Right cardiac atrium (tissue), 5 donors: ENCODE measurements around the gene OTULIN. TPM values are rescaled to one million over a fixed set of nuclear protein-coding genes. Genes with fewer than 3 reads are reported as not detected.

Experiments used
- ATAC-seq, 2 donors: fragments of 200-7000 bp; cut with Tn5 transposase; one replicate each; pipeline versions ENCODE4 v1.8.0 to v1.9.1; 2020; ENCODE audit warnings: moderate library complexity in 2 of 2, mild to moderate bottlenecking in 1 of 2
- DNase-seq, 3 donors: peaks; one replicate each; pipeline ENCODE4 v3.0.0-alpha.2; 2020
- H3K27ac ChIP-seq: one replicate; pipeline ENCODE4 v1.5.1; 2013; ENCODE audit warnings: mild to moderate bottlenecking, low read length, control low read depth, moderate library complexity
- H3K27me3 ChIP-seq: one replicate; pipeline ENCODE4 v1.6.1; 2013; ENCODE audit not compliant: control insufficient read depth, insufficient read depth
- H3K4me1 ChIP-seq: one replicate; pipeline ENCODE4 v1.6.1; 2013; ENCODE audit warnings: low read length; ENCODE audit not compliant: control insufficient read depth, insufficient read depth
- H3K4me3 ChIP-seq: one replicate; pipeline ENCODE4 v1.5.1; 2013; ENCODE audit warnings: low read length, control low read depth
- H3K9me3 ChIP-seq: one replicate; pipeline ENCODE4 v1.6.1; 2013; ENCODE audit warnings: low read length; ENCODE audit not compliant: control insufficient read depth
- WGBS: extraction: QIAGEN DNeasy Blood & Tissue Kit; methylation state at CpG from one replicate; pipeline ENCODE4 v1.1.7; 2013; 5-methylcytosine and 5-hydroxymethylcytosine counted together
- intact Hi-C, 4 donors: fragments of 100-400 bp; cut with DNase I; formaldehyde crosslinking; loops; one replicate each; pipeline versions ENCODE4 v1.11.0 to v1.14.0; 2022 to 2023
- polyA plus RNA-seq: library from polyadenylated mRNA; stranded (reverse); fragments of 200-250 nt; gene quantifications from one replicate; pipeline ENCODE4 v1.2.3, GENCODE V29; 2013
- total RNA-seq, 4 donors: library from RNA; stranded (reverse); fragmentation: NEBNext Ultra II Directional; extraction: Animal tissue kit (Norgen Biotek cat#: 25700); gene quantifications; one replicate each; pipeline ENCODE4 v1.2.1, GENCODE V29; 2021
- donor health status: healthy with polysubstance abuse.
- donor health status: DM: no; HTN: yes; CAD: no.
- donor health status: DM: no; HTN: no; CAD: no.
- donor health status: DM: no; HTN: yes; CAD: no; lungs with severe emphysema.
- donor health status: DM: yes; HTN: yes; CAD: no.

Gene OTULIN
- total and polyA plus RNA-seq, 5 donors = 6.0 to 20.4 (median 18.5) TPM

DNA sequence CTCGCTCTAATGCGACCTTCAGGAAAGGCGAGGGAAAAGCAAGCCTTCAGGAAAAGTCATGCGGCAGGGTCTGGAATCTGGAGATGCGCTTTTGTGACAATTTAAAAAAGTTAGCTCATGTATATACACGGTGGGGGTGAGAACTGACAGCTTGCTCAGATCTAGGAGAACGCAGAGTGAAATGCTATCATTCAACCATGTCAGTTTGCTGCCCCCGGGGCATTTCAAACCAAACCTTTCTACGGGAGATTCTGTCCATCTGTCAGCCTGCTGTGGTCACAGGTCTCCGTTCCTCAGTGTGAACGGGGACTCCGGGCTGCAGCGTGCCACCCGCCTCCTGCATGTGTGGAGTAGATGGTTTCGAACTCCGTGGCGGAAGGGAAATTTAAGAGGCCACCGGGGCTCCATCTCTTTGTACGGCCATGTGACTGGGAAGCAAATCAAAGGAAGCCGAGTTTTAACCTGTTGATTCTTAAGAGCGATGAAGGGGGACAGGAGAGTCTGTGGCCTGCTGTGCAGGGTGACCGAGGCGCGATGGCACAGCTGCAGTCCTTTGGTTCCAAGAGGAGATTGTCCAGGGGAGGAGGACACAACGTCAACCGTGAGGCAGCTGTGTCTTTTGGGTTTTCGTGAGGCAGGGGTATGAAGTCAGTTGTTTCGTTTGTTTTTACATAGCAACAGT lies 45.9 kb downstream of the OTULIN start:
- Histone ChIP-seq H3K27me3 (no peaks in the 10 kb centered on the region), H3K4me1 (no peaks in the 10 kb centered on the region), H3K4me3 (no peak overlapping the region), H3K9me3 (no peaks in the 10 kb centered on the region), H3K27ac (no peak overlapping the region)
- no peak for DNase-seq
- intact Hi-C loops = no loop called here
- ATAC-seq = no peak
- WGBS = 89% methylated on average over 28 of the region's 28 CpGs

DNA sequence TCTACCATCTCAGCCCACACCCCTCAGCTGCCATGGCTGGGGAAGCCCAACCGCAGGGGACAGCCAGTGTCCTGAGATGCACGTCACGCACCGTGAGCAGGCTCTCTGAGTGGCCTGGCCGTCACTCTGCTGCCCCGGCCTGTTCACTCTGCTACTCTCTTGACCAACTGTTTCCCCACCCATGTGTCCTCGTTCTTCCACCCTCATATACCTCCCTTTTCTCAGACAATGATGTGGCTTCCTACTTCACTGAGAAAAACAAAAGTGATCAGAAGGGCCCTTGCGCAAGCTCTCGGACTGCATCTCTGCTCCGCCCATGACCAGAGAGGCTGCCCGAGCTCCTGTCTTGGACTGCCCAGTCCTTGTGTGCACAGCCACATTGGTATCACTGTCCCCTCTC lies 47.6 kb downstream of the OTULIN start:
- ATAC-seq = peak in 1 of 2 donors; percentile 5
- Histone ChIP-seq H3K4me3 (no peak overlapping the region), H3K4me1 (no peaks in the 10 kb centered on the region), H3K27ac (no peak overlapping the region), H3K9me3 (no peaks in the 10 kb centered on the region), H3K27me3 (no peaks in the 10 kb centered on the region)
- DNase-seq = no peak
- 83% methylated on average over 11 of the region's 11 CpGs for WGBS
- intact Hi-C loops = no loop called here

DNA sequence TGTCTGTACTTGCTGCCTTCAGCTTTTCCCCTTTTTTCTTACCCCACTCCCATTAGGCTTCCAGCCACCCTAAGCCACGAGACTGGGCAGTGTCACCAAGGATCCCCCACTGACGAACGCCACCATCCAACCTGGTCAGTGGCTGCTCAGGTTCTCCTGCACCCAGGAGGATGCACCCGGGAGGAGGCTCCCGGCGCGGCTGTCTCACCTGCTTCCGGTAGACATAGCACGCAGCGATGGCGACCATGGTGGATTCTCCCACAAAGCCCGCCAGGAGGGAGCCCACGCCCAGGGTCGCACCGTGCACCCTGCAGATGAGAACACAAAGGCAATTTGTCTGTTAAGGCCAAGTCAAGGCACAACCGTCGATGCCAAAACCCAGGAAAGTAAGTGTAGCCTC lies 48.1 kb downstream of the OTULIN start:
- DNase-seq (peak in 1 of 3 donors; percentile 62), ATAC-seq (no peak)
- Histone ChIP-seq H3K27me3 (no peaks in the 10 kb centered on the region), H3K9me3 (no peaks in the 10 kb centered on the region), H3K4me3 (no peak overlapping the region), H3K4me1 (no peaks in the 10 kb centered on the region), H3K27ac (no peak overlapping the region)
- 97% methylated on average over 17 of the region's 17 CpGs for WGBS
- intact Hi-C loops = no loop called here

DNA sequence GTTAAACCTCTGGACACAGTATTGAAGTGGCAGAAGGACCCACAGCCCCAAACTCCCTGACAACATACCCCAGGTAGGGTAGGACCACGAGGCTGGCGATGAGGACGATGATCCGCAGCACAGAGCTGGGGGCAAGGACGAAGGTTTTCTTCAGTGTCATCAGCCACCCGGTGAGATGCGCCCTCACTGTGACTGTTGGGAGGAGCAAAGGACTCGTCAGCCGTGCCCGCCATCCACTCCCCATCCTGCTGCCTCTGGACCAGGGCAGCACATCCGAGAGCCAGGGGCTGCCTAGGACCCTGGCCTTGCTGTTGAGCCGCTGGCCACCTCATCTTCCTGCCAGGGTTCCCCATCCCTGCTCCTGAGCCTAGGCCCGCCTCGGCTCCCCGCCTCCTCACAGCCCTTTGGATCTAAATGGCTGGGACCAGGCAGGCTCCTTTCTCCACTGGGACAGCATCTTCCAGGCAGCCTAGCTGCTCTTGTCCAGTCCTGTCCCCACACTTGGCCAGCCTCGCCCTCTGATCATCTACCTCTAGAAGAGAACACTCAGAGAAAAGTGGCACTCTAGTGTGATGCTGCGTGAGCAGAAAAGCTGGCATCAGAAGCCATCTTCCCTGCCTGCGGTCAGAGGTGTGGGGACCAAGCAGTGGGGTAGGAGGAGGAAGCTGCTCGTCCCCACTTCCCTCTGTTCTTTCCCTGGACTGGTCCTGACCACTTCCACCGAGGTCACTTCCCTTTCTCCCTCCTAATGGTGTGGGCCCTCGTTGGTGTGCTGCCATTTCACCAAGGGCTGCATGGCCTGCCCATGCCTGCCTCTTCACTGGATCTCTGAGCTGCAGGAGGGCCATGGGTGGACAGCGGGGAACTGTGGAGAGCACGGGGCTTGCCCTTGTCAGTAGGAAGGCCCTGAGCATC lies 49.2 kb downstream of the OTULIN start:
- intact Hi-C loops = no loop called here
- Histone ChIP-seq H3K27me3 (no peaks in the 10 kb centered on the region), H3K9me3 (no peaks in the 10 kb centered on the region), H3K4me1 (no peaks in the 10 kb centered on the region), H3K27ac (no peak overlapping the region), H3K4me3 (no peak overlapping the region)
- 92% methylated on average over 23 of the region's 23 CpGs for WGBS
- DNase-seq (no peak), ATAC-seq (peak; percentile 3 to 17)

DNA sequence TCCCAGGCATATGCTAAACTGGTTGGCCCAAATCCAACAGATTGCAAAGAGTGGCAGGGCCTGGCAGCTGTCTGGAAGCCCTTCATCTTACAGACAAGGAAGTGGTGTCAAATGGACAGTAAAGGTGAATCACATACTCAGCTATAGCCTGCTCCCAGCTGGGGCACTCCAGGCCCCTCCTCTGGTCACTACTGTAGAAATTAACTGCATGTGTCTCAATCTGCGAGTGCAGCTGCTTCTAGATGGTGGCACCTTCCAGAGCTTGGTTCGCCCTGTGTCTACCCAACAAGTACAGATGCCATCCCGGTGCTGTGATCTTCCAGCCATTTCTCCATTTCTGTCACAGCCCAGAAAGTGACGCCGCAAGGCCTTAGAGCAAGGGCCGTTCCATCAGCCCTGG lies 50.2 kb downstream of the OTULIN start:
- H3K4me1 ChIP-seq = no peaks in the 10 kb centered on the region
- ATAC-seq (peak; percentile 24 to 40), DNase-seq (no peak)
- no peak overlapping the region for H3K27ac ChIP-seq
- 94% methylated on average over 6 of the region's 6 CpGs for WGBS
- H3K9me3 ChIP-seq = no peaks in the 10 kb centered on the region
- intact Hi-C loops = no loop called here
- H3K4me3 ChIP-seq = no peak overlapping the region
- no peaks in the 10 kb centered on the region for H3K27me3 ChIP-seq

DNA sequence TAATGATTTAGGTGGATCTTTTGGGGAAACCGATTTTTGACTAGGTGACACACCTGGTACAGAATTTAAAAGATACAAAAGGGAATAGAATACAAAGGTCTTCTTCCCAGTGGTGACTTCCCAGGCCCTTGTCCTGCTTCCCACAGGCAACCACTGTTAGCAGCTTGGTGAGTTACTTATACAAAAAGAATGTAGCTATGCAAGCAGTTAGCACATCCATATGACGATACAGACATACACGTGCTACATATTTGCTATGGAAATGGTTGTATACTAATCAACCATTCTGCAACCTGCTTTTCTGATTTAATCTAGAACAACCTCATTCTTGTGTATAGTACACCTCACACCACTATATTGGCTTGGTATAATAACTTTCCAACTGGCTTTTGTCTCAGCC lies 51.0 kb downstream of the OTULIN start:
- 96% methylated on average over 3 of the region's 3 CpGs for WGBS
- ATAC-seq = no peak
- Histone ChIP-seq H3K4me1 (no peaks in the 10 kb centered on the region), H3K4me3 (no peak overlapping the region), H3K27me3 (no peaks in the 10 kb centered on the region), H3K27ac (no peak overlapping the region), H3K9me3 (no peaks in the 10 kb centered on the region)
- no peak for DNase-seq
- intact Hi-C loops = no loop called here

DNA sequence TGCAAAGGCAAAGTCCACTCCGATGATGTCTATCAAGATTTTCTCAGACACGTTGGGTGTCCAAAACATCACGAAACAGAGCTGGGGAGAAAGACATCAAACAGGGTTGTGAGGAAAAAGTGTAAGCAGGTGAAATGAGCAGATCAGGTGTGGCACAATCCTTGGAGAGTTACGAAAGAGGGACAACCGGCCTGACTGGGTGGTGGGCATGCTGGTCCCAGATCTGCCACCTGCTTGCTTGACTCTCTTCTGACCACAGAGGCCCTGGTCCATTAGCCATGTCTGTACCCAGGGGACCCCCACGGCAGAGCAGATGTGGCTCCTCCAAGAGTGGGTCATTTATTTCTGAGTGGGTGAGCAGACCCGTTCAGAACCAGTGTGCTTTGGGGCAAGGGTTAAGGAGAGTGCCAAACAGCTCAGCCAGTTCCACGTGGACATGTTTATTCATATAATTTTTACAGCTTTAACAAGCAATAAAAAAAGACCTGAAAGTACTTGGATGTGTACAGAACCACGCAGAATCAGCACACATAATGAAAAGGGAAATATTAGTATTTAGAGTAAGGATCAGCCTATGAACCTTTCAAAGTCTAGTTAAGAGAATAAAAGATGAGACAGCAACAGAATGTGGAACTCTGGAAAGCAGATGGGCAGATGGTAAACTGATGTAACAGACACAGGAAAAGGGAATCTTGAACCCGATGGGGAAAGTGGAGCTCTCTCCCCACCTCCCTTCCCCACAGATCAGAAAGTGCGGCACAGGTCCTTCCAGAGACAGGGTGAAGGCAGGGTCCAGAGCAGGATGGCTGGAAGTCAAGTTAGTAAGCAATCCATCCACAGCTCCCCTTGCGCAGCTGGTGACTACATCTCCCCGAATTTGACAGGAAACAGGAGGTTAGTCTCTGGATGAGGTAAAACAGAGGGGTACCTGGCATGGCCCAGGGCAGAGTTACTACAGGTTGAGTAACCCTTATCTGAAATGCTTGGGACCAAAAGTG lies 52.5 kb downstream of the OTULIN start:
- intact Hi-C loops = no loop called here
- H3K4me1 ChIP-seq = no peaks in the 10 kb centered on the region
- ATAC-seq (no peak), DNase-seq (no peak)
- no peak overlapping the region for H3K4me3 ChIP-seq
- H3K27me3 ChIP-seq = no peaks in the 10 kb centered on the region
- H3K27ac ChIP-seq = no peak overlapping the region
- no peaks in the 10 kb centered on the region for H3K9me3 ChIP-seq
- 89% methylated on average over 13 of the region's 13 CpGs for WGBS

DNA sequence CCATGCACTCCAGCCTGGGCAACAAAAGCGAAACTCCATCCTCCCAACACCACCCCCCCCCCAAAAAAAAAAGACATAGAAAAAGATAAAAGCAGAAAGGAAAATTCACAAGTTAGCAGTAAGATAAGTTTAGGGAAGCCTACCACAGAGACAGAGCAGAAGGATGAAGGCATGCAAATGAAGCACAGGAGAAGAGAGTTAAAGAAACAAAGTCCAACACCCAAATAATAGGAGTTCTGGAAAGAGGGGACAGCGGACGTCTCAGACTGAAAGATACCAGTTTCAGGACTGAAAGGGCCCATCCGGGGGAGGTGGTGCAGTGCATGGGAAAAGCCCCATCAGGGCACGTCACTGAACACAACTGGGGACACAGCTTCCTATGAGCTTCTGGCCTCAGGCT lies 54.3 kb downstream of the OTULIN start:
- no peak overlapping the region for H3K4me3 ChIP-seq
- peaks cover 2% of the 10 kb centered on the region for H3K9me3 ChIP-seq
- intact Hi-C loops = no loop called here
- no peaks in the 10 kb centered on the region for H3K4me1 ChIP-seq
- H3K27ac ChIP-seq = no peak overlapping the region
- WGBS = 93% methylated on average over 5 of the region's 5 CpGs
- H3K27me3 ChIP-seq = no peaks in the 10 kb centered on the region
- DNase-seq = no peak
- no peak for ATAC-seq

DNA sequence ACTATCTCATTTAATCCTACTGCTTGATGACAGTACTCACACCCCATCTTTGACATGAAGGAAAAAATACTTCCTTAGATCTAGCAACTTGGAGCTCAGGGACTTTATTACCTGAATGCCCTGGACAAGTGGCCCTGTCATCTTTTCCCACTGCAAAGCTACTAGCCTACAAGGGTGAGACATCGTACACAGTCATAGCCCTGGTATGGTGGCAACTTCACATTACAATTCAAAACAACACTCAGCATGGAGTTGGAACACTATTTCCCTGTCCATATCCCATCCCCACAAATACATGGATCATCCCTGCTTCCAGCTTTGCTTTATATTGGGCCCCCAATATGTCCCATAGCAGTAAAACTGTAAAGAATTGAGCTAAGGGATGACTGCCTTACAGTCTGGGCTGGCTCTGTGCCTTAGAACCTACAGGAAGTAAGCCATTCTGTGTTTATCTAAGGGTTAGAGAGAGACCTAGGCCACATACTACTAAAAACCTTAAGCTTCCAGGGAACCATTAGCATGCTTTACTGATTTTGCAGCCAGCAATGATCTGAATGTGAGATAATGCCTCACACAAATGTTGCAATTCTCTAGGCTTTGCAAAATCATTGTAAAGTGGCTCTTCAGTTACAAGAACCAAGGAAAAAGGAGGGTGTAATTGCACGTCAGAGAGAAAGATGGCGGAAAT lies 55.9 kb downstream of the OTULIN start:
- no peaks in the 10 kb centered on the region for H3K27me3 ChIP-seq
- no peaks in the 10 kb centered on the region for H3K4me1 ChIP-seq
- intact Hi-C loops = loop anchor here in 1 of 4 donors (10.0 kb wide), 1 partner anchor 154 kb away; the partner anchor contains the start of gene ANKH
- no peak for DNase-seq
- H3K9me3 ChIP-seq = peaks cover 2% of the 10 kb centered on the region
- no peak for ATAC-seq
- 95% methylated on average over 3 of the region's 3 CpGs for WGBS
- H3K4me3 ChIP-seq = no peak overlapping the region
- no peak overlapping the region for H3K27ac ChIP-seq

DNA sequence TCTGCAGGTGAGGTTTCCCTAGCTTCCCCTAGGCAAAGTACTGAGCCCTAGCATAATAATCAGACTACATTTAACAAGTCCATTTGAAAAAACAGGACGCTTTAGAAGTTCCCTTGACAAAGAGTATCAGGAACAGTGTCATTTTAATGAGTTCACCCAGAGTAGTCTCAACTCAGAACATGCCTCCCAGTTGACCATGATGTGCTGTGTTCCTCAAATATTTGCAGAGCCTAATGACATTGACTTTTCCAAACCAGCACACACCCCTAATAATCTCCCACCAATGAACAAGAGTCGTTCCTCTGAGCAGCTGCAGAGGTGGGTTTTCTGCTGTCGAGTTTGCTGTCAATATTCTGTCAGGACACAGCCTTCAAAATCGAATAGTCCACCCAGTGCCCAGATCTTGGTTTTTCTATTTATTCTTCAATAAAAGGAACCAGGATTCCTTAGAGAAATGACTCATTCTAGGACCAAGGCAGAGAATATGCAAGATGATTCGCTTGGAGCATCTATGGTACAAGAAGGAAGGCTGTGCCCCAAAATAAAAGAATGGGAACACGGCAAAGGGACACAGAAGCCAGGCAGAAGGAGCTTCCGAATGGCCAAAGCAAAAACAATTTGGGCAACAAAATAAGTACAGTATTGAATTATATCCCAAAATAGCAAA lies 57.6 kb downstream of the OTULIN start:
- peaks cover 2% of the 10 kb centered on the region for H3K9me3 ChIP-seq
- intact Hi-C loops = loop anchor here in 1 of 4 donors (10.0 kb wide), 1 partner anchor 153 kb away; the partner anchor contains the start of gene ANKH
- no peak overlapping the region for H3K27ac ChIP-seq
- no peak for DNase-seq
- H3K4me1 ChIP-seq = peaks cover 2% of the 10 kb centered on the region
- no peaks in the 10 kb centered on the region for H3K27me3 ChIP-seq
- ATAC-seq = no peak
- no peak overlapping the region for H3K4me3 ChIP-seq
- 93% methylated on average over 7 of the region's 7 CpGs for WGBS
